ENCODE results near the gene ALKBH2. TPM values are rescaled to one million over a fixed set of nuclear protein-coding genes. Genes with fewer than 3 reads are reported as not detected.

ALKBH2 gene
- polyA plus RNA-seq, 3 donors, result 3.7 to 13.0 (median 4.5) TPM

DNA sequence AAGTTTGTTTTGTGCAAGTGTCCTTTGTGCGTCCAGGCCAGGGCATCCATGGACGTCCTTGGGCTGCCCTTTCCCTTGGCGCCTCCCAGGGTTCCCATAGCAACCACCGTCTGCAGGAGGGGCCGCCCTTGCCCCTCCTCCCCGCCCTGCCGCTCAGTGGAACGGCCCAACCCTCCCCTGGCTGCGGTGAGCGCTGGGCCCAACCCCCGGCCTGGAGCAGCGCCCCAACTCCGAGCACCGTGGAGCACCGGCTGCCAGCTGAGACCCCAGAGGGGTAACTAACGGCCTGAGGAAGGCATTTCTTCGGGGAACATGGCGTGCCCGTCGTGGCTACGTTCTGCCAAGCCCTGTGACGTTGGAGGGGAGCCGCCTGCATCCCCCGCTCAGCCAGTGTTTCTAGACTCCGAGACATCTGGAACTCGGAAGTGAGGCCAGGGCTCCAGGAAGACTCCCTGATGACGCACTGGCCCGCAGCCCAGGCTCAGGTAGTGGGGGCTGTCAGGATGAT is 17.8 kb upstream of the ALKBH2 start:
- Histone ChIP-seq H3K9ac (ENCODE audit: insufficient read depth, low read length, poor library complexity, severe bottlenecking) (peak overlapping the region; percentile 59), H3K9me3 (replicated peaks in 1 of 2; ENCODE audit: control insufficient read depth in 1 of 2, insufficient read depth in 1 of 2, low read length in 2 of 2) (no peaks in the 10 kb centered on the region), H3K36me3 (replicated peaks in 1 of 2; ENCODE audit: control insufficient read depth in 1 of 2, insufficient read depth in 2 of 2, low read length in 2 of 2) (peaks cover 0 to 13% of the 10 kb centered on the region in 2 donors), H3K79me2 (ENCODE audit: insufficient read depth, low read length) (no peaks in the 10 kb centered on the region), H3K27me3 (ENCODE audit: control insufficient read depth in 2 of 2, insufficient read depth in 2 of 2, low read length in 2 of 2) (no peaks in the 10 kb centered on the region), H3K4me2 (replicated peaks; ENCODE audit: extremely low read depth, low read length, poor library complexity, severe bottlenecking) (peak overlapping the region; percentile 70), H3K27ac (ENCODE audit: low read depth in 1 of 2, low read length in 2 of 2) (peak overlapping the region; percentile 41 to 61), H3K4me1 (ENCODE audit: control insufficient read depth in 1 of 2, insufficient read depth in 2 of 2, low read length in 2 of 2) (peaks cover 6 to 10% of the 10 kb centered on the region in 2 donors), H3K4me3 (replicated peaks in 1 of 3; ENCODE audit: low read depth in 2 of 3, low read length in 3 of 3) (peak overlapping the region; percentile 36 to 72 (median 54)), H4K20me1 (ENCODE audit: insufficient read depth, low read length) (no peaks in the 10 kb centered on the region), H2AFZ (ENCODE audit: insufficient read depth, low read depth, low read length, poor library complexity, severe bottlenecking) (peak overlapping the region; percentile 80)
- Mint-ChIP-seq H3K4me3 (peak overlapping the region; percentile 79 to 87), H3K27me3 (ENCODE audit: low read depth in 3 of 3) (peaks cover 0 to 2% (median 1%) of the 10 kb centered on the region in 3 donors), H3K36me3 (peaks cover 12 to 17% of the 10 kb centered on the region in 2 donors), H3K9me3 (peaks cover 0 to 1% (median 0%) of the 10 kb centered on the region in 7 donors), H3K4me1 (peaks cover 18% of the 10 kb centered on the region), H3K27ac (peak overlapping the region; percentile 30 to 89 (median 64))
- intact Hi-C loops (cut with micrococcal nuclease), result loop anchor here (5.0 kb wide), 2 partner anchors 281 to 286 kb away; no protein-coding TSS in a partner anchor
- WGBS (ENCODE audit: insufficient coverage), result 13% methylated on average over 27 of the region's 28 CpGs
- TF ChIP-seq, protein P1, sequence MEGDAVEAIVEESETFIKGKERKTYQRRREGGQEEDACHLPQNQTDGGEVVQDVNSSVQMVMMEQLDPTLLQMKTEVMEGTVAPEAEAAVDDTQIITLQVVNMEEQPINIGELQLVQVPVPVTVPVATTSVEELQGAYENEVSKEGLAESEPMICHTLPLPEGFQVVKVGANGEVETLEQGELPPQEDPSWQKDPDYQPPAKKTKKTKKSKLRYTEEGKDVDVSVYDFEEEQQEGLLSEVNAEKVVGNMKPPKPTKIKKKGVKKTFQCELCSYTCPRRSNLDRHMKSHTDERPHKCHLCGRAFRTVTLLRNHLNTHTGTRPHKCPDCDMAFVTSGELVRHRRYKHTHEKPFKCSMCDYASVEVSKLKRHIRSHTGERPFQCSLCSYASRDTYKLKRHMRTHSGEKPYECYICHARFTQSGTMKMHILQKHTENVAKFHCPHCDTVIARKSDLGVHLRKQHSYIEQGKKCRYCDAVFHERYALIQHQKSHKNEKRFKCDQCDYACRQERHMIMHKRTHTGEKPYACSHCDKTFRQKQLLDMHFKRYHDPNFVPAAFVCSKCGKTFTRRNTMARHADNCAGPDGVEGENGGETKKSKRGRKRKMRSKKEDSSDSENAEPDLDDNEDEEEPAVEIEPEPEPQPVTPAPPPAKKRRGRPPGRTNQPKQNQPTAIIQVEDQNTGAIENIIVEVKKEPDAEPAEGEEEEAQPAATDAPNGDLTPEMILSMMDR (IDR thresholded peaks at IDR 0.05), result no peak
- DNase-seq, result peak; percentile 38 to 55 (median 50)

DNA sequence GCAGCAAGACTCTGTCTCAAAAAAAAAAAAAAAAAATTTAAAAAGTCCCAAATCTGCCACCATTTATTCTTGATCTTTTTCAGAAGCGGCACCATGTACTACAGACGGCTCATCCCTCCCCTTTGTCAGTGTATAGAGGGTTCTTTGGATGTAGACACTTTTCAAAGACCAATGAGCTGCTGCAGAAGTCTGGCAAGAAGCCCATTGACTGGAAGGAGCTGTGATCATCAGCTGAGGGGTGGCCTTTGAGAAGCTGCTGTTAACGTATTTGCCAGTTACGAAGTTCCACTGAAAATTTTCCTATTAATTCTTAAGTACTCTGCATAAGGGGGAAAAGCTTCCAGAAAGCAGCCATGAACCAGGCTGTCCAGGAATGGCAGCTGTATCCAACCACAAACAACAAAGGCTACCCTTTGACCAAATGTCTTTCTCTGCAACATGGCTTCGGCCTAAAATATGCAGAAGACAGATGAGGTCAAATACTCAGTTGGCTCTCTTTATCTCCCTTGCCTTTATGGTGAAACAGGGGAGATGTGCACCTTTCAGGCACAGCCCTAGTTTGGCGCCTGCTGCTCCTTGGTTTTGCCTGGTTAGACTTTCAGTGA is 16.6 kb upstream of the ALKBH2 start:
- Histone ChIP-seq H3K9ac (ENCODE audit: insufficient read depth, low read length, poor library complexity, severe bottlenecking) (no peak overlapping the region), H3K4me3 (replicated peaks in 1 of 3; ENCODE audit: low read depth in 2 of 3, low read length in 3 of 3) (no peak overlapping the region), H3K27me3 (ENCODE audit: control insufficient read depth in 2 of 2, insufficient read depth in 2 of 2, low read length in 2 of 2) (no peaks in the 10 kb centered on the region), H3K27ac (ENCODE audit: low read depth in 1 of 2, low read length in 2 of 2) (no peak overlapping the region), H3K36me3 (replicated peaks in 1 of 2; ENCODE audit: control insufficient read depth in 1 of 2, insufficient read depth in 2 of 2, low read length in 2 of 2) (peaks cover 0 to 25% of the 10 kb centered on the region in 2 donors), H3K4me2 (replicated peaks; ENCODE audit: extremely low read depth, low read length, poor library complexity, severe bottlenecking) (no peak overlapping the region), H3K79me2 (ENCODE audit: insufficient read depth, low read length) (no peaks in the 10 kb centered on the region), H3K9me3 (replicated peaks in 1 of 2; ENCODE audit: control insufficient read depth in 1 of 2, insufficient read depth in 1 of 2, low read length in 2 of 2) (no peaks in the 10 kb centered on the region), H3K4me1 (ENCODE audit: control insufficient read depth in 1 of 2, insufficient read depth in 2 of 2, low read length in 2 of 2) (peaks cover 4 to 6% of the 10 kb centered on the region in 2 donors), H2AFZ (ENCODE audit: insufficient read depth, low read depth, low read length, poor library complexity, severe bottlenecking) (no peak overlapping the region), H4K20me1 (ENCODE audit: insufficient read depth, low read length) (no peaks in the 10 kb centered on the region)
- Mint-ChIP-seq H3K27ac (peak overlapping the region in 1 of 7 donors; percentile 0), H3K27me3 (ENCODE audit: low read depth in 3 of 3) (peaks cover 0 to 2% (median 1%) of the 10 kb centered on the region in 3 donors), H3K4me1 (peaks cover 10% of the 10 kb centered on the region), H3K4me3 (no peak overlapping the region), H3K36me3 (peaks cover 19 to 22% of the 10 kb centered on the region in 2 donors), H3K9me3 (peaks cover 0 to 1% (median 0%) of the 10 kb centered on the region in 7 donors)
- intact Hi-C loops (cut with micrococcal nuclease), result loop anchor here (5.0 kb wide), 2 partner anchors 282 to 287 kb away; no protein-coding TSS in a partner anchor
- WGBS (ENCODE audit: insufficient coverage), result 94% methylated on average over 2 of the region's 6 CpGs
- no peak for DNase-seq
- TF ChIP-seq, protein P1 (IDR thresholded peaks at IDR 0.05), result no peak
